Measurements from ENCODE around the gene H3-3A. TPM values are rescaled to one million over a fixed set of nuclear protein-coding genes. Genes with fewer than 3 reads are reported as not detected.

Gene H3-3A
- total RNA-seq, 2 donors from 2014 or later = 400 to 481 TPM

DNA sequence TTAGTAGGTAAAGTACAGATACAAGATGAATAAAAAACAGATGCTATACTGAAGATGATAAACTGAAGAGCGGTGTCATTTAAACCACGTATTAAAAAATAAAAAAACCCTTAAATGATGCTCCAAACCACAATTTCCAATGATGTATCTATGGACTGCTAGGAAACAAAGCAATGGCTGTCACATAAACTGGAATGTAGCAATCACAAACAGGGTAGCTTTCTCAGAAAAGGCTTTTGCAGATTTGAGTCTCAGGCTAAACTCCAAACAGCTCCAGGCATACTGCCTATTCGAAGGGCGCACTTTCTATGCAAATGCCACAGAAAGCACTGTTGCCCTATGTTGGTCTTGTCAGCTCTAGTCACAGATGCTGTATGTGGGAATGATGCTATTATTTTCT, 12.4 kb upstream of the H3-3A start:
- Histone ChIP-seq H3K4me1 (replicated peaks) (no peaks in the 10 kb centered on the region), H3K36me3 (no peaks in the 10 kb centered on the region), H3K4me3 (no peak overlapping the region), H3K27ac (no peak overlapping the region), H3K9me3 (no peaks in the 10 kb centered on the region), H3K27me3 (replicated peaks; ENCODE audit: insufficient read depth) (no peaks in the 10 kb centered on the region)
- 93% methylated on average over 4 of the region's 4 CpGs for WGBS
- intact Hi-C loops (cut with DNase I) = no loop called here
- TF ChIP-seq POLR2A (IDR thresholded peaks at IDR 0.05) (no peak), POLR2AphosphoS5 (IDR thresholded peaks at IDR 0.05) (no peak), CTCF (IDR thresholded peaks at IDR 0.05) (no peak)
- DNase-seq (ENCODE audit: low spot score) = no peak

DNA sequence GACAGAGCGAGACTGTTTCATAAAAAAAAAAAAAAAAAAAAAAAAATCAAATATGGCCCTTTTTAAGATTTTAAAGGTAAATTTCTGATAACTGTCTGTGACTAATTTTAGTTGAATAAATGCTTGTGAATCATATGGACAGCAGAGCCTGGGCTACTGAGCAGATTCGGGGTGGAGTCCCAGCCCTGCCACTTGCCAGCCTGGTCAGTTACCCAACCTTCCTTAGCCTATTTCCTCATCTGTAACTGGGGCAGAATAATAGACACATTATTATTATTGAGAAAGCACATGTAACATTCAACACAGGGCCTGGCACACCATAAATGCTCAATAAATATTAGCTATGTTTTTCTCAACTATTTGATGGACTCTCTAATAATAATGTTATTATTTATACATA, 11.2 kb upstream of the H3-3A start:
- no peaks in the 10 kb centered on the region for H3K36me3 ChIP-seq
- H3K9me3 ChIP-seq = no peaks in the 10 kb centered on the region
- TF ChIP-seq POLR2AphosphoS5 (IDR thresholded peaks at IDR 0.05) (no peak), POLR2A (IDR thresholded peaks at IDR 0.05) (no peak), CTCF (IDR thresholded peaks at IDR 0.05) (no peak)
- H3K4me3 ChIP-seq = no peak overlapping the region
- no peak overlapping the region for H3K27ac ChIP-seq
- intact Hi-C loops (cut with DNase I) = no loop called here
- no peak for DNase-seq (ENCODE audit: low spot score)
- no peaks in the 10 kb centered on the region for H3K27me3 ChIP-seq (replicated peaks; ENCODE audit: insufficient read depth)
- H3K4me1 ChIP-seq (replicated peaks) = no peaks in the 10 kb centered on the region
- WGBS = 96% methylated on average over 2 of the region's 2 CpGs

GRCh38 chr1:226052061-226052460, 10.5 kb upstream of the H3-3A start:
- Histone ChIP-seq H3K4me3 (no peak overlapping the region), H3K27ac (no peak overlapping the region), H3K4me1 (replicated peaks) (no peaks in the 10 kb centered on the region), H3K9me3 (no peaks in the 10 kb centered on the region), H3K27me3 (replicated peaks; ENCODE audit: insufficient read depth) (no peaks in the 10 kb centered on the region), H3K36me3 (no peaks in the 10 kb centered on the region)
- TF ChIP-seq CTCF (IDR thresholded peaks at IDR 0.05) (no peak), POLR2AphosphoS5 (IDR thresholded peaks at IDR 0.05) (no peak), POLR2A (IDR thresholded peaks at IDR 0.05) (no peak)
- intact Hi-C loops (cut with DNase I) = no loop called here
- DNase-seq (ENCODE audit: low spot score) = no peak
- WGBS = 95% methylated on average over 1 of the region's 1 CpG

DNA sequence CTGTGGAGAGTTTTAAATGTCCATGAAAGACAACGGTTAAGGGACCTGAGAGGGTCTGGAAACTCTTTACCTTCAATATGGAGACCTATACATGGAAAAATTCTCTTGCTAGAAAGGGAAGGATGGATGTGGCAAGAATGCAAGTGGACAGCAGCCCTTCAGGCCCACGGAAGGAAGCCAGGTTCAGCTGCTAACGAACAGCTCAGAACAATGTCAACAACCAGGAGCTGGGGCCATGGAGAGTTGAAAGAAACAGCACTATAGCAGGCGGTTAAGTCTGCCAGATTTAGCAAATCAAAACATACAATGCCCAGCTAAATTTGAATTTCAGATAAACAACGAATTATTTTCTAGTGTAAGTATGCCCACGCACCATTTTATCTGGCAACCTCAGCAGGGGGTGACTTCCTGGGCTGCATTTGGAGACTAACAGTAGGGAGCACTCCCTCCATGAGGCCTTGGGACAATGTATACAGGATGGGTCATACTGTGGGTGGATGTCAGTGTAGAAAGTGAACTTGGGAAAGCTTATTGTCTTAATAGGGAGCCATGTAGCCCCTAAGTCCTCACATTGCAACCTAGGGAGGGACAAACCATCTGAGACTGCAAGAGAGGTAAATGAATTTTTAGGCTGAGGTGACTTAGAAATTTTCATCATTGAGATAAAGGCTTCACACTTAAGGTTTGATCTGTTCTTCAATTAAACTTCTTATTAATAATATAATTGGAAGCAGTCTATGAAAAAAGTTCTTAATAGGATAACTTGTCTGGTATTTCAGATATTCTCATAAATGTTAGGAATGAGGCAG, 7.8 kb upstream of the H3-3A start:
- WGBS = 44% methylated on average over 6 of the region's 6 CpGs
- H3K4me3 ChIP-seq = no peak overlapping the region

More for the DNA sequence above, 7.8 kb upstream of the H3-3A start:
- Histone ChIP-seq H3K9me3 (no peaks in the 10 kb centered on the region), H3K36me3 (no peaks in the 10 kb centered on the region), H3K27me3 (replicated peaks; ENCODE audit: insufficient read depth) (no peaks in the 10 kb centered on the region), H3K27ac (no peak overlapping the region), H3K4me1 (replicated peaks) (no peaks in the 10 kb centered on the region)
- no peak for DNase-seq (ENCODE audit: low spot score)
- intact Hi-C loops (cut with DNase I) = no loop called here
- TF ChIP-seq POLR2A (IDR thresholded peaks at IDR 0.05) = no peak
- no peak for TF ChIP-seq CTCF (IDR thresholded peaks at IDR 0.05)
- no peak for TF ChIP-seq POLR2AphosphoS5 (IDR thresholded peaks at IDR 0.05)
